Measurements from ENCODE around the gene GNG2. TPM values are rescaled to one million over a fixed set of nuclear protein-coding genes. Genes with fewer than 3 reads are reported as not detected.

The GNG2 gene
- total RNA-seq, 4 donors from 2014 or later: 3.9 to 10.7 (median 7.3) TPM

DNA sequence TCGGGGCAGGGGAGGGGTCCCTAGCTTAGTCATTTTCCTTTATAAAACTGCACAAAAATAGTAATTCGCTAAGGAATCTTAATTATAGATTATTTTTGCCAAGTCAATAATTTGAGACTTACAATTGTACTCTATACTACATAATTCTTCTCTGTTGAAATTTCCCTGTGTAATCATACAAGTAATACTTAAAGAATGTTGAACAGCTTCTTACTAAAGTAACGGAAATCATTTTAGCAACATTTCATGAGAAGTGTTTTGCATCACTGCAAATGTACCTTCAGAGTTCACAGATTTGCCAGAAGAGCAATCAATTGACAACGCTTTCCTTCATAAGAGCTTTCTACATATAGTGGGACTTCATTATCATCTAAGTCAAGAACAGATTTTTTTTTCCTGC lies 7.9 kb upstream of the GNG2 start:
- intact Hi-C loops (cut with DNase I): no loop called here
- no peak for DNase-seq
- no peak for TF ChIP-seq POLR2A (IDR thresholded peaks at IDR 0.05)
- TF ChIP-seq, protein P1, sequence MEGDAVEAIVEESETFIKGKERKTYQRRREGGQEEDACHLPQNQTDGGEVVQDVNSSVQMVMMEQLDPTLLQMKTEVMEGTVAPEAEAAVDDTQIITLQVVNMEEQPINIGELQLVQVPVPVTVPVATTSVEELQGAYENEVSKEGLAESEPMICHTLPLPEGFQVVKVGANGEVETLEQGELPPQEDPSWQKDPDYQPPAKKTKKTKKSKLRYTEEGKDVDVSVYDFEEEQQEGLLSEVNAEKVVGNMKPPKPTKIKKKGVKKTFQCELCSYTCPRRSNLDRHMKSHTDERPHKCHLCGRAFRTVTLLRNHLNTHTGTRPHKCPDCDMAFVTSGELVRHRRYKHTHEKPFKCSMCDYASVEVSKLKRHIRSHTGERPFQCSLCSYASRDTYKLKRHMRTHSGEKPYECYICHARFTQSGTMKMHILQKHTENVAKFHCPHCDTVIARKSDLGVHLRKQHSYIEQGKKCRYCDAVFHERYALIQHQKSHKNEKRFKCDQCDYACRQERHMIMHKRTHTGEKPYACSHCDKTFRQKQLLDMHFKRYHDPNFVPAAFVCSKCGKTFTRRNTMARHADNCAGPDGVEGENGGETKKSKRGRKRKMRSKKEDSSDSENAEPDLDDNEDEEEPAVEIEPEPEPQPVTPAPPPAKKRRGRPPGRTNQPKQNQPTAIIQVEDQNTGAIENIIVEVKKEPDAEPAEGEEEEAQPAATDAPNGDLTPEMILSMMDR (IDR thresholded peaks at IDR 0.05): no peak
- Histone ChIP-seq H3K36me3 (no peaks in the 10 kb centered on the region), H3K27ac (no peak overlapping the region), H3K27me3 (no peaks in the 10 kb centered on the region), H3K4me3 (replicated peaks in 1 of 3) (no peak overlapping the region), H3K9me3 (no peaks in the 10 kb centered on the region), H3K4me1 (no peaks in the 10 kb centered on the region)
- WGBS, 2 donors: 86 to 88% methylated on average over 4 of the region's 4 CpGs

DNA sequence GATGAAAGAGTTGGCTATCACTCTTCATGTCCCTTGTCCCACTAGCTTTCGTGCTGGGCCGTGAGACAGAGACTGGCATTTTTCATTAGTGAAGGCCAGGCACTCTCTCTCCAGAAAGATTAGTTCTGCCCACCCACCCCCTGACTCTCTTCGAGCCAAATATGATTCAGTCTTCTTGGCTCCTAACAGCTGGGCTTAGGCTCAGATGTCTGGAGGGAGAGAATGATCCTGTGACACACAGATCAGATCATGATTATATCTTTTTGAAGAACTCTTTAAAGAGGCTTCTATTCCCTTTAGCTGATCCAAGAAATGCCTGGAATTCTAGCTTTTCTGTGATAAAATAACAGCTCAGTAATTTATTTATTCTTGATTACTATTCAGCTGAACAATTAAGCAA lies 5.2 kb upstream of the GNG2 start:
- Histone ChIP-seq H3K27ac (no peak overlapping the region), H3K4me1 (peaks cover 0 to 9% of the 10 kb centered on the region in 2 donors), H3K36me3 (no peaks in the 10 kb centered on the region), H3K4me3 (replicated peaks in 1 of 3) (no peak overlapping the region), H3K27me3 (no peaks in the 10 kb centered on the region), H3K9me3 (no peaks in the 10 kb centered on the region)
- DNase-seq: no peak
- intact Hi-C loops (cut with DNase I): no loop called here
- WGBS, 2 donors: 59 to 84% methylated on average over 3 of the region's 3 CpGs
- TF ChIP-seq, protein P1 (IDR thresholded peaks at IDR 0.05): no peak
- TF ChIP-seq POLR2A (IDR thresholded peaks at IDR 0.05): no peak

DNA sequence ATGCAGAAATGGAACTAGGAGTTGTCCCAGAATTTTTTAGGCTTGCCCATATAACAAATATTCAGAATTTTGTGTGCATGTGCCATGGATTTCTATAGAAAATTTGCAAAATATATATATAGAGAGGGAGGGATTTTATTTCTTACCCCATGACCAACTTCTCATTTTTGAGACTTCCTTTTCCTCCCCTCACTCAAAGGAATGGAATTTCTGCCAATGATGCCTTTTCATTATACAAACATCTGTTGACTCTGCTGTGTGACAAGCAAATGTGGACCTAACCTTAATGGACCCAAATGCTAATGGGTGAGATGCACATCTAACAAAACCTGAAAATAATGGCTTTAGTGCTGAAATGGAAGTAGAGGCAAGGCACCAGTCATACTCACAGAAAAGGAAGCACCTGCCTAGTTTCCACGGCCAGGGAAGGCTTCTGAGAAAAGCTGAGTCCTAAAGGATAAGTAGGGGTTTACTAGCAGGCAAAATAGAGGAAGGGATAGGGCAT lies 3.6 kb upstream of the GNG2 start:
- H3K9me3 ChIP-seq: no peaks in the 10 kb centered on the region
- intact Hi-C loops (cut with DNase I): no loop called here
- no peak overlapping the region for H3K27ac ChIP-seq
- peaks cover 0 to 10% of the 10 kb centered on the region in 2 donors for H3K4me1 ChIP-seq
- 86 to 93% methylated on average over 1 of the region's 1 CpG for WGBS, 2 donors
- DNase-seq: no peak
- H3K36me3 ChIP-seq: no peaks in the 10 kb centered on the region
- no peaks in the 10 kb centered on the region for H3K27me3 ChIP-seq
- H3K4me3 ChIP-seq (replicated peaks in 1 of 3): no peak overlapping the region
- TF ChIP-seq, protein P1 (IDR thresholded peaks at IDR 0.05): no peak
- no peak for TF ChIP-seq POLR2A (IDR thresholded peaks at IDR 0.05)

DNA sequence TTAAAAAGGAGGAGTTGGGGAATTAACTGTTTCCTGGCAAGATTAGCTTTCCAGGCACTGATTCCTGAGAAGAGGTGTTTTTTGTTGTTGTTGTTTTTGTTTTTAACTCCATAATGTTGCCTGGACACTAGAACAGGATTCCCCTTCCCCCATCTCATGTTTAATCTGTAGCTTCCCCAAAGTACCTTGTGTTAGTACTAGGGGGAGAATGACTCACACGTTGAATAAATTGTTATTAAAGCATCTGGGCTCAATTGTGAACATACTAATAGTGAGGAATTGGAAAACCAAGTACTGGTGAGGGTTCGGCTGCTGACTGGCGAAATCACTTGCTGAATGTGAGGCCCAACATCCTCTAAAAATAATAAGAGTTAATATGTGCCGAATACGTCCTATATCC lies 1.3 kb upstream of the GNG2 start:
- Histone ChIP-seq H3K27me3 (no peaks in the 10 kb centered on the region), H3K4me1 (peaks cover 0 to 10% of the 10 kb centered on the region in 2 donors), H3K9me3 (no peaks in the 10 kb centered on the region), H3K4me3 (replicated peaks in 1 of 3) (no peak overlapping the region), H3K36me3 (no peaks in the 10 kb centered on the region), H3K27ac (no peak overlapping the region)
- no peak for DNase-seq
- 78 to 87% methylated on average over 5 of the region's 5 CpGs for WGBS, 2 donors
- intact Hi-C loops (cut with DNase I): no loop called here
- TF ChIP-seq, protein P1 (IDR thresholded peaks at IDR 0.05): no peak
- TF ChIP-seq POLR2A (IDR thresholded peaks at IDR 0.05): no peak

DNA sequence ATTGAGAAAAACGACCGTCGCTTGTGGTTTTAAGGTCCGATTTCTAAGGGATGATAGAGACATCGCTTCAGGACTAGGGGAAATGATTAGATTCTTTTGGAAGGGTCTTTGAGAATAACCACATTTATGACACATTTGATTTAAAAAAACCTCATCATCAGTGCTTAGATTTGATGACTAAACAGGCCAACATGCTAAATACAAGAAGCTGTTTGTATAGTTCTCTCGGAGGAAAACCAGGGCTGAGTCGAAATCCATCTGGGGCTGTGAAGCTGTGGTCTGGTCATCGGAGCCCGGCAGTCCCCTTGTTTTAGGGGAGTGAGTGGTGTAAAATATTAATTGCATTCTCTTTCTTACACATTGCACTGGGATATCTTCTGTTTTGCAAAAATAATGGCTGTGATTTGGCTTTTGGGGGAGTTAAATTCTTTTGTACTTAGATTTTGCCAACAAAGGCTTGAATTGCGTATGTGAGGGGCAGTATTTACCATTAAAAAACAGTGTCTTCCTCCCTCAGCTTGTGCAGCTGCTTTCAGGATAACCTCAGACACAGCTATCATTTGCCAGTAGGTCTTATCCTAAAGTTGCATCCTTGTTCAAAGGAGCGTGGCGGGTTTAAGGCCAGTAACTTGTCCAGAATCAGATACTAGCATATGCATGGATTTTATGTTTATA lies 550 bp downstream of the GNG2 start:
- no peak for DNase-seq
- H3K27ac ChIP-seq: no peak overlapping the region
- no peaks in the 10 kb centered on the region for H3K9me3 ChIP-seq
- H3K36me3 ChIP-seq: no peaks in the 10 kb centered on the region
- intact Hi-C loops (cut with DNase I): no loop called here
- TF ChIP-seq, protein P1 (IDR thresholded peaks at IDR 0.05): no peak
- no peak for TF ChIP-seq POLR2A (IDR thresholded peaks at IDR 0.05)
- H3K4me3 ChIP-seq (replicated peaks in 1 of 3): peak overlapping the region in 2 of 3 donors; percentile 13 to 33
- WGBS, 2 donors: 22 to 26% methylated on average over 12 of the region's 12 CpGs
- H3K4me1 ChIP-seq: peaks cover 0 to 10% of the 10 kb centered on the region in 2 donors
- H3K27me3 ChIP-seq: no peaks in the 10 kb centered on the region

Measured in thyroid gland (tissue), 4 donors.